ENCODE measurements around the gene ANKRD28. TPM values are rescaled to one million over a fixed set of nuclear protein-coding genes. Genes with fewer than 3 reads are reported as not detected.
"Not testable (repeated sequence)": the region's sequence is repeated elsewhere in the genome, so short reads cannot be mapped to it uniquely, and the experiment has no call there.

Gene ANKRD28
- total RNA-seq, 2 donors from 2014 or later = 33.4 to 37.1 TPM

DNA sequence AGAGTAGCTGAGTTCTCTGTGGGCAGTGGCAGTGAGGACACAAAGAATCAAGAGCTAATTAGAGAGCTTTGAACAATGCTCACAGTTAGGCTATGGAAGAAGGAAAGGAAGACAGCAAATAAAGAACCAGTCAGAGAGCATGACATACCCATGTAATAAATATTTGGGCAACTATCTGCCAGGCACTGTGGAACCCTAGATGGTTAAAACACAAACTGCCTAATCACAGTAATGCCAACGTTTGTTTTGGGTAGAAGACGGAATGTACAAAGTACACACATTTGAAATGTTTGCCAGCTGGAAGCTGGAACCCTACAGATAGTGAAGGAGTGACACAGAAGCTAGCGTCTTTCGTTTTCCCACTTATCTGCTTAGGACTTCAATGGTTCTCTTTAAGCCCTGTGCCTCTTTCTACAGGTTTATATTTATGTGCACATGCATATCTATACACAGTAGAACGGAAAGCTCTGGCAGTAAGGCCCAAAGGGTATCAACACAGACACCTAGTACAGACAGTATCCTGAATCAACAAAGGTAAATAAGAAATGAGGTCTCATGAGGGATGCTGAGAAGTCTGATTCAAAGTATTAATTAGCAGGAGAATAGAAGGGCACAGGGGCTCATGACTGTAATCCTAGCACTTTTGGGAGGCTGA, 44.6 kb downstream of the ANKRD28 start:
- H3K9me3 ChIP-seq (ENCODE audit: control insufficient read depth, low read length) = peaks cover 7% of the 10 kb centered on the region
- no peak overlapping the region for H3K9ac ChIP-seq (ENCODE audit: extremely low read depth, low read length, poor library complexity, severe bottlenecking)
- H3K9me3 Mint-ChIP-seq = peaks cover 10% of the 10 kb centered on the region
- H3K27ac ChIP-seq (ENCODE audit: low read depth, low read length) = no peak overlapping the region
- H3K27ac Mint-ChIP-seq = peak overlapping the region; percentile 20
- H3K36me3 Mint-ChIP-seq (ENCODE audit: low read depth) = peaks cover 26% of the 10 kb centered on the region
- no peak for DNase-seq
- TF ChIP-seq, protein P1, sequence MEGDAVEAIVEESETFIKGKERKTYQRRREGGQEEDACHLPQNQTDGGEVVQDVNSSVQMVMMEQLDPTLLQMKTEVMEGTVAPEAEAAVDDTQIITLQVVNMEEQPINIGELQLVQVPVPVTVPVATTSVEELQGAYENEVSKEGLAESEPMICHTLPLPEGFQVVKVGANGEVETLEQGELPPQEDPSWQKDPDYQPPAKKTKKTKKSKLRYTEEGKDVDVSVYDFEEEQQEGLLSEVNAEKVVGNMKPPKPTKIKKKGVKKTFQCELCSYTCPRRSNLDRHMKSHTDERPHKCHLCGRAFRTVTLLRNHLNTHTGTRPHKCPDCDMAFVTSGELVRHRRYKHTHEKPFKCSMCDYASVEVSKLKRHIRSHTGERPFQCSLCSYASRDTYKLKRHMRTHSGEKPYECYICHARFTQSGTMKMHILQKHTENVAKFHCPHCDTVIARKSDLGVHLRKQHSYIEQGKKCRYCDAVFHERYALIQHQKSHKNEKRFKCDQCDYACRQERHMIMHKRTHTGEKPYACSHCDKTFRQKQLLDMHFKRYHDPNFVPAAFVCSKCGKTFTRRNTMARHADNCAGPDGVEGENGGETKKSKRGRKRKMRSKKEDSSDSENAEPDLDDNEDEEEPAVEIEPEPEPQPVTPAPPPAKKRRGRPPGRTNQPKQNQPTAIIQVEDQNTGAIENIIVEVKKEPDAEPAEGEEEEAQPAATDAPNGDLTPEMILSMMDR (conservative IDR thresholded peaks at IDR 0.05) = no peak
- H3K4me1 Mint-ChIP-seq = peaks cover 13% of the 10 kb centered on the region
- 69 to 88% methylated on average over 5 of the region's 5 CpGs for WGBS, 2 experiments (ENCODE audit: insufficient coverage in 1 of 2, insufficient read length in 1 of 2)
- H3K4me1 ChIP-seq (ENCODE audit: control insufficient read depth, insufficient read depth, low read length) = no peaks in the 10 kb centered on the region
- peaks cover 29% of the 10 kb centered on the region for H3K36me3 ChIP-seq (ENCODE audit: control insufficient read depth, insufficient read depth, low read length)
- H3K4me3 ChIP-seq (ENCODE audit: low read length) = no peak overlapping the region
- H3K4me3 Mint-ChIP-seq = no peak overlapping the region
- H3K27me3 ChIP-seq (ENCODE audit: control insufficient read depth, insufficient read depth, low read length, poor library complexity, severe bottlenecking) = no peaks in the 10 kb centered on the region
- H3K27me3 Mint-ChIP-seq (ENCODE audit: insufficient read depth) = no peaks in the 10 kb centered on the region

DNA sequence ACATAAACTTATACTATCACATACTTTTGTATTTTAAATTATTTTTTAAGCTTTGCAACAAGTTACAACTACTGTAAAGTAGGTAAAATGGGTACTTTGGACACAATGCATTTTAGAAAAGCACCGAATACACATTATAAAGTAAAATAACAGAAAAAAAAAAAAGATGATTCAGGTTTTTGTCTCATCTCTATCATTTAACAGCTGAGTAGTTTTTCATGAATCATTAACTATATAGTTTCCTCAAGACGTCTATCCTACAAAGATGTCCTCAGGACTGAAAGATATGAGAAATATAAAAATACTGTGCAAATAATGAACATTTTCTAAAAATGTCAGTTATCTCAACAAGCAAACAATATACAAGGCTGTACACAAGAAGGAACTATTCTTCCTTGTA, 46.9 kb downstream of the ANKRD28 start:
- H3K9me3 Mint-ChIP-seq = peaks cover 32% of the 10 kb centered on the region

DNA sequence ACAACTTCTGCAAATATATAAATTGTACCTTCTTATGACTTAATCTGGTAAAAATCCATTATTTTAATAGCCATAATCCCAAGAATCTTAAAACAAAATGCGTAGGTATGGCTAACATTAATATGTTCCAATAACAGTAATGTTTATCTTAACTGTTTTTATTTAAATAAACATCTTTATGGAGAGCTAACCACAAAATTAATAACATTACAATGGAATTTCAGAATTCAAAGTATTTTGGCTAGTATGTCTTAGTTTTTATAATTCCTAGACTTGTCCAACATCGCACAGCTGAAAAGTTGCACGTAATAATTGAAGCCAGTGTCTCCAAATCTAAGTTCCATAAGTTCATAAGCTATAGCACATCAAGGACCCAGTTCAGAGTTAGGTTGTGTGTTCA, 47.6 kb downstream of the ANKRD28 start:
- peaks cover 45% of the 10 kb centered on the region for H3K36me3 Mint-ChIP-seq (ENCODE audit: low read depth)
- H3K27ac ChIP-seq (ENCODE audit: low read depth, low read length) = no peak overlapping the region
- peaks cover 31% of the 10 kb centered on the region for H3K36me3 ChIP-seq (ENCODE audit: control insufficient read depth, insufficient read depth, low read length)
- no peak overlapping the region for H3K9ac ChIP-seq (ENCODE audit: extremely low read depth, low read length, poor library complexity, severe bottlenecking)
- H3K4me3 ChIP-seq (ENCODE audit: low read length) = no peak overlapping the region
- no peak overlapping the region for H3K27ac Mint-ChIP-seq
- H3K27me3 ChIP-seq (ENCODE audit: control insufficient read depth, insufficient read depth, low read length, poor library complexity, severe bottlenecking) = no peaks in the 10 kb centered on the region
- TF ChIP-seq, protein P1 (conservative IDR thresholded peaks at IDR 0.05) = no peak
- H3K4me3 Mint-ChIP-seq = no peak overlapping the region
- H3K27me3 Mint-ChIP-seq (ENCODE audit: insufficient read depth) = no peaks in the 10 kb centered on the region
- DNase-seq = no peak
- no peaks in the 10 kb centered on the region for H3K4me1 ChIP-seq (ENCODE audit: control insufficient read depth, insufficient read depth, low read length)
- 88 to 95% methylated on average over 1 to 2 of the region's 3 CpGs for WGBS, 2 experiments (ENCODE audit: insufficient coverage in 1 of 2, insufficient read length in 1 of 2)
- peaks cover 39% of the 10 kb centered on the region for H3K9me3 Mint-ChIP-seq
- peaks cover 19% of the 10 kb centered on the region for H3K9me3 ChIP-seq (ENCODE audit: control insufficient read depth, low read length)
- peaks cover 7% of the 10 kb centered on the region for H3K4me1 Mint-ChIP-seq

More for the DNA sequence above, 46.9 kb downstream of the ANKRD28 start:
- TF ChIP-seq, protein P1 (conservative IDR thresholded peaks at IDR 0.05) = no peak
- Histone ChIP-seq H3K9me3 (ENCODE audit: control insufficient read depth, low read length) (peaks cover 14% of the 10 kb centered on the region), H3K9ac (ENCODE audit: extremely low read depth, low read length, poor library complexity, severe bottlenecking) (no peak overlapping the region), H3K4me3 (ENCODE audit: low read length) (no peak overlapping the region), H3K27ac (ENCODE audit: low read depth, low read length) (no peak overlapping the region), H3K27me3 (ENCODE audit: control insufficient read depth, insufficient read depth, low read length, poor library complexity, severe bottlenecking) (no peaks in the 10 kb centered on the region), H3K4me1 (ENCODE audit: control insufficient read depth, insufficient read depth, low read length) (no peaks in the 10 kb centered on the region), H3K36me3 (ENCODE audit: control insufficient read depth, insufficient read depth, low read length) (peaks cover 31% of the 10 kb centered on the region)
- DNase-seq = no peak
- Mint-ChIP-seq H3K4me1 (peaks cover 7% of the 10 kb centered on the region), H3K27ac (no peak overlapping the region), H3K4me3 (no peak overlapping the region), H3K36me3 (ENCODE audit: low read depth) (peaks cover 37% of the 10 kb centered on the region), H3K27me3 (ENCODE audit: insufficient read depth) (no peaks in the 10 kb centered on the region)
- no CpG with 5 or more reads among the region's 2 CpGs for WGBS, 2 experiments (ENCODE audit: insufficient coverage in 1 of 2, insufficient read length in 1 of 2)

DNA sequence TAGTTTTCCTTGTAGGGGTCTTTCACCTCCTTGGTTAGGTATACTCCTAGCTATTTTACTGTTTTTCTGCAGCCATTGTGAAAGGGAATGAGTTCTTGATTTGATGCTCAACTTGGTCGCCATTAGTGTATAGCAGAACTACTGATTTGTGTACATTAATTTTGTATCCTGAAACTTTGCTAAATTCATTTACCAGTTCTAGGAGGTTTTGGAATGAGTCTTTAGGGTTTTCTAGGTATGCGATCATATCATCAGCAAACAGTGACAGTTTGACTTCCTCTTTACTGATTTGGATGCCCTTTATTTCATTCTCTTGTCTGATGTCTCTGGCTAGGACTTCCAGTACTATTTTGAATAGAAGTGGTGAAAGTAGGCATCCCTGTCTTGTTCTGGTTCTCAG, 51.9 kb downstream of the ANKRD28 start:
- not testable (repeated sequence) for H3K4me1 ChIP-seq (ENCODE audit: control insufficient read depth, insufficient read depth, low read length); H3K27me3 Mint-ChIP-seq (ENCODE audit: insufficient read depth); H3K9ac ChIP-seq (ENCODE audit: extremely low read depth, low read length, poor library complexity, severe bottlenecking); DNase-seq; H3K27ac Mint-ChIP-seq; H3K27me3 ChIP-seq (ENCODE audit: control insufficient read depth, insufficient read depth, low read length, poor library complexity, severe bottlenecking); H3K4me3 ChIP-seq (ENCODE audit: low read length); H3K4me3 Mint-ChIP-seq; H3K27ac ChIP-seq (ENCODE audit: low read depth, low read length); H3K4me1 Mint-ChIP-seq
- 87% methylated on average over 2 of the region's 2 CpGs; no CpG with 5 or more reads in 1 of the 2 experiments for WGBS, 2 experiments (ENCODE audit: insufficient coverage in 1 of 2, insufficient read length in 1 of 2)
- H3K36me3 ChIP-seq (ENCODE audit: control insufficient read depth, insufficient read depth, low read length) = peaks cover 24% of the 10 kb centered on the region
- Mint-ChIP-seq H3K9me3 (peaks cover 72% of the 10 kb centered on the region), H3K36me3 (ENCODE audit: low read depth) (peaks cover 70% of the 10 kb centered on the region)
- H3K9me3 ChIP-seq (ENCODE audit: control insufficient read depth, low read length) = peaks cover 45% of the 10 kb centered on the region
